Measurements from ENCODE around the gene CSF2.

The CSF2 gene

GRCh38 chr5:132073231-132074013 is at the start of gene CSF2:
Gene CSF2, plus strand, starts transcription at chr5:132073789. Its CDS starts 35 bp downstream, at chr5:132073824.
- no peak for DNase-seq (ENCODE audit: low read depth)

DNA sequence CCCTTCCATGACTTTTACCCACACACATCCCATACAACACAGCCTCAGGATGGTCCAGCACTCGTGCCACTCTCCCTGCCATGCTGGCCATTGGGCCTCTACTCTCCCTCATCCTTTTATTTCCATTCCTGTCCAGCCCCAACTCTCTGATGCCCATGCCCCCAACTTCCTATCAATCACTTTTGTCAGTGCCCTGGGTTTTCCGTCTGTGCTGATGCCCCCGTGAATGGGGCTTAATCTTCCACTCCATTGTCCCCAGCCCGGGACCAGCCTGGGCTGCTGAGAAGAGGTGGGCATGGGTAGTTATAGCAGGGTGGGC is 49.5 kb upstream of the CSF2 start:
- no peak for DNase-seq (ENCODE audit: low read depth)

GRCh38 chr5:132024789-132025402 is 48.7 kb upstream of the CSF2 start:
- DNase-seq (ENCODE audit: low read depth) = no peak

DNA sequence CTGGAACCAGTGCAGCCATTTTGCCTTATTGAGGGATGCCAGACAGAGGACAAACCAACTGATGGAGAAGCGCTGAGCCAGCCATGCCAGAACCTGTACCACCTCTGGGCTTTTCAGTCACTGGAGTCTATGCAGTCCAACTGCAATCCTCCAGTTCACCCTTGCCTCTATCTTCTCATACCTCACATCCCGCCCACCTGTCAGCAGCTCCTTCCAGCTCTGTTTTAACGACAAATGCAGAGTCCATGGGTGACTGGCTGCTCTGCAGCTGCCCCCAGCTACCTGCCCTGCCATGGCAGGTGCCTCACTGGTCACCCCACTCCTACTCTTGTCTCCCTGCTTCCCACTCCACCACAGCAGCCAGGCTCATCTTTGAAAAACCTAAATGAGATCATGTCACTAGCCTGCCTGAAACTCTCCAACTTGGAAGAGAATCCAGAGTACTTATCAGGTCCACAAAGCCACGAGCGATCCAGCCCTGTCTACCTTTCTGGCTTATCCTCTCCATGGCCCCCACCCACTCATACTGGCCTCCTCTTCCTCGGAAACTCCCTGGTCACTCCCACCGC is 48.1 kb upstream of the CSF2 start:
- no peak for DNase-seq (ENCODE audit: low read depth)

GRCh38 chr5:132026516-132027008 is 47.0 kb upstream of the CSF2 start:
- DNase-seq (ENCODE audit: low read depth) = no peak

- DNase-seq (ENCODE audit: low read depth) = no peak
These were observed 46.6 kb upstream of the CSF2 start for GRCh38 chr5:132027027-132027426.

GRCh38 chr5:132029609-132030330 is 43.8 kb upstream of the CSF2 start:
- no peak for DNase-seq (ENCODE audit: low read depth)

DNA sequence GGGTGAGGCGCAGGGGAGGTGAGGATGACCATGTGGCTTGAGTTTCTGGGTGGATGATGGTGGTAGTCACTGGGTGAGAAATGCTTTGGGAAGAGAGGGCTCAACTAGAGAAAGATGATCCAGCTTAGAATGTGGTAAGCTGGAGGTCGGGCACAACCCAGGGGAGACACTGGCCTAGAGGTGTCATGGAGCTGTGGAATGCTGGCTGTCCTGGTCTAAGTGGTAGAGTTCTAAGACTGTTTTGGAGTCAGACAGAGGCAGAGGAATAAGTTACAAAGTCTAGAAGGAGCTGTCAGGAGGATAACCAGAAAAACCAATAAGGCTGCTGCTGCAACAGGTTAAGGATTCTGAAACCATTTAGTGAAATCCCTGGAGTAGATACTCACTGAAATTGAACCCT is 43.0 kb upstream of the CSF2 start:
- no peak for DNase-seq (ENCODE audit: low read depth)

DNA sequence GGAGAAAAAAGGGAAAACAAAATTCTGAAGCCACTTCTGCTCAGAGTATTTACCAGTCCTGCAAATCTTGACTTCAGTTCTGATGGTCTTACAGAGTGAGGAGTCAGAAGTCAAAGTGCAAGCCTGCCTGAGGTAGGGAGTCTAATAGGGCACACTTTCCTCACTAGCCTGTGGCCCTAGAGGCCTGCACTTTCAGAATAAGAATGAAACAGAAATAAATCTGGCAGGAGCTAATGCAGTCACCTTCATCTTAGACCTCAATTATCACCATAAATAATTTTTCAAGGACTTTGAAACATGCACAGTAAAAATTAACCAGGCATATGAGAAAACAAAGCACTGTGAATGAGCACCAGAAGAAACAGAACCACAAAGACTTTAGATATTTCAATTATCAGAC is 41.4 kb upstream of the CSF2 start:
- DNase-seq (ENCODE audit: low read depth) = no peak

- no peak for DNase-seq (ENCODE audit: low read depth)
These were observed 40.5 kb upstream of the CSF2 start for GRCh38 chr5:132033122-132033521.

DNA sequence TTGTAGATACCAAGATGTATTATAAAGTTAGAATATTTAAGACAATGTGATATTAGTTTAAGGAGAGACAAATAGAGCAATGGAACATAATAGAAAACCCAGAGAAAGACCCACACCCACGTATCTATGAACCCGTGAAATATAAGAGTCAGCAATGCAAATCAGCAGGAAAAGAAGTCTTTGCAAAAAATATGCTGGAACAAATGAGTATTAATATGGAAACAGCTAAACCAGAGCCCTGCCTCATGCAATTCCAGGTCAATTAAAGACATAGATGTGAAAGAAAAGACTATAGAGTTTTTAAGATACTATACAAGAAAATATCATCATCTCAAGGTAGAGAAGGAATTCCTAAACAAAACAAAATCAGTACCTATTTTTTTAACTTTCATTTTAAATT is 36.2 kb upstream of the CSF2 start:
- no peak for DNase-seq (ENCODE audit: low read depth)

DNA sequence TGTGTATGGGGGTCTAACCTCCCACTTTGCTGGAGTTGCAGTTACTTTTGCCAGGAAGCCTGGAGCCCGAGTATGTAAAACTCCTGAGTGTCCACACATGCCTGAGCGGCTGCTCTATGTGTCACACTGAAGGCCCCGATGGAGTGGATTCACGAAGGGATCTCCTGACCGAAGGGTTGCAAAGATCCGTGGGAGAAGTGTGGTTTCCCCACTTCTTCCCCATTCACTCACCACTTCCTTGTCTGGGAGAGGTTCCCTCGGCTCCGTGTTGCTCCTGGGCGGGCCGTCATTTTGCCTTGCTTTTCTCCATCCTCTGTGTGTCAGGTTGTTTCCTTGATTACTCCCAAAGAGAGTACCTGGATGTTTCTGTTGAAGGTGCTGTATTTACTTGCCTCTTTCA is 29.4 kb upstream of the CSF2 start:
- no peak for DNase-seq (ENCODE audit: low read depth)

DNA sequence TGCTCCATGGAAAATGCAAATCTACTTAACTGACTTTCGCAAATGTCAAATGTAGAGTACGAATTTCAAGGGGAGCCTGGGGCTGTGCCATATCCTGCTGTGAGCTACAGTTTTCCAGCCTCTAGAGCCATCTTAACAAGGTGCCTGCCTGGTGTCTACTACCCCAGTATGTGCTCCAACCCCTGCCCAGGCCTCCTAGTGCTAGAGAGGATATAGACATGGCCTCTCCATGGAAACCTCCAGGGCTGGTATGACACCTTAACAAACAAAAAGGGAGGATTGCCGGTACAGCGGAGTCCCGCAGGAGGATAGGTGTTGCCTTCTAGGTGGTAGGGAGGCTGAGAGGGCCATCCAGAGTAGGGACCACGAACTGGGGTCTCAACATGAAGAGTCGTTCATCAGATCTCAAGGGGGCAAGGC is 26.7 kb upstream of the CSF2 start:
- DNase-seq (ENCODE audit: low read depth) = no peak

DNA sequence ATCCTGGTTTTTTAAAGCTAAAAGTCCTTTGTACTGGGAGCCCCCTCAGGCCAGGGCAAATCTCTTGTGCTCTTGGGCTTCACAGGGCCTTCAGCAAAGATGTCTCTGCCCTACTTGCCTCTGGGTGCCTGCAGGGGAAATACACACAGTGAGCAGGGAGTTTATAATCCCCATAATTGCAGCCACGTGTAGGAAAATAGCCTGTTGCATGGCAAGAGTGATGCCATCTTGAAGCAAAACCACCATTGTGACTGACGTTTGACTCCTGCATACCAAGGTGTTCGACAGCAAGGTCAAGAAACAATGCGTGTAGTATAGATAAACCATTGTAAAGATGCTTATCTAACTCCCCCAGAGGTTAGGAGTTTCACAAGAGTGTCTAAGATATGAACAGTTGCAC is 24.5 kb upstream of the CSF2 start:
- no peak for DNase-seq (ENCODE audit: low read depth)

DNA sequence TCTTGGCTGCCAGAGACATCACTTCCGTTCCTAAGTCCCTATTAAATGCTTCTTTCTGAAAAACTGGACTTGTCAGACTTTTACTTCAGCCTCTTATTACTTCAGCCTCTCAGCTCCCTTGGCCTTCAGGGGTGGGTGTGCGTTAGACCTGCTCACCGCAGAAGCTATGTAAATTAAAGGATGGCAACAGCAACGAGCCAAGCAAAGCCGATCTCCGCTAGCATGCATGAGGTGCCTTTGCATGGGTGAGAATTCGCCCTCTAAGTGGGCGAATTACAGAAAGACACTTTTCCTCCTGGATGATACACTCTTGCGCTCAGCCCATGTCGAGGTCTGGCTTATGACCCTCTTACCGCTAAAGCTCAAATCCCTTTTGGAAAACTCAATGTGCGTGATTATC is 24.0 kb upstream of the CSF2 start:
- DNase-seq (ENCODE audit: low read depth) = no peak

GRCh38 chr5:132050136-132050535 is 23.5 kb upstream of the CSF2 start:
- DNase-seq (ENCODE audit: low read depth) = no peak

DNA sequence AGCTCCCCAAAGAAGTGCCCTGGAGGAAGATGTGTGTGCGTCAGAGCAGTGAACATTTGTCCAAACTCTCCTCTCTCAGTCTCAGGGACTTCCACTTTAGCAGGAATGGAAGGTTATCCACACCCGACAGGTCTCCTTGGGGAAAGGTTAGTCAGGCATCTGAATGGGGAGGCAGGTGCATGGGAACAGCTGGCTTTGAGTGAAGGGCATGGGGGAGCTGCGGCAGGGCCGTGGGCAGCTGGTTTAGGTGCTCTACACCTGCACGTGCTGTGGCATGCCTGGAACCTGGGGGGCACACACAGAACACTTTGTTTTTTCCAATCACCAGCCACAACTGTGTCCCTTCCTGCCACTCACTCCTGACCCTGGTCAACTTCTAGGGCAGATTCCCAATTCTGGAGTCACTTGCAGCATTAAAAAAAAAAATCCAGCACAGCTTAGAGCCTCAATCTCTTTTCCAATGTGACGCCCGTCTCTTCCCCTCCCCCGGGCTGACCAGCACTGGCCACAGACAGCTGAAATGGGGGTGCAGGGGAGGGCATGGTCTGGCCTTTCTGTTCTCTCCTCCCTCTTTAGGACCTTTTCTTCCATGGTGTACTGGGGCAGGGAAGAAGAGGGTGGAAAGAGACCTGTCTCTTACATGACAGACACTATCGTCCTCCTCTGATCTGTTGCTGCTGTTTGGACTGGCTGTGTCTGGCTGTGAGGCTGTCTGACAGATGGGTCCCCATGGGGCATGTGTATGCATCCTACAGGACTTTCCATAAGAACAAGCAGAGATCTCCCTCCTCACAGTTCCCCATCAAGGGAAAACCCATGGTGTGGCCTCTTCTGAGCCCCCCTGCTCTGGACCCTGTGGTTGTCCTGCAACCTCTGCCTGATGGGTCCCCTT is 22.7 kb upstream of the CSF2 start:
- no peak for DNase-seq (ENCODE audit: low read depth)

DNA sequence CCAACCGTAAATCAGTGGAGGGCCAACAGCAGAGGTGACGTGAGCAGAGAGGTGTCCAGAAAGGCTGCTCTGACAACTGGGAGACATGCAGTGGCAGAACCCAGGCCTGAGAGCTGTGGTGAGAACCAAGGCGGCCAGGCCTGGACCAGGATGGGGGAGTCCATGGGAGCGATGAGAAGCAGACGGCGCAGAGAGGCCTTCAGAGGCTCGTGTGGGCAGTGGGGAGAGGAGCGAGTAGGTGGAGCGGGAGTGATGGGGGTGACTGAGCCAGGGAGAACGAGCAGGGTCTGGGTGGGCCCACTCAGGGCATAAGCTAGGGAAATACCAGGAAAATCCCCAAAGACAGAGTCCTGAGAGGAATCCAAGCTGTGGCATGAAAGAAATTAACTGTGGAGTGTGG is 21.1 kb upstream of the CSF2 start:
- DNase-seq (ENCODE audit: low read depth) = no peak

DNA sequence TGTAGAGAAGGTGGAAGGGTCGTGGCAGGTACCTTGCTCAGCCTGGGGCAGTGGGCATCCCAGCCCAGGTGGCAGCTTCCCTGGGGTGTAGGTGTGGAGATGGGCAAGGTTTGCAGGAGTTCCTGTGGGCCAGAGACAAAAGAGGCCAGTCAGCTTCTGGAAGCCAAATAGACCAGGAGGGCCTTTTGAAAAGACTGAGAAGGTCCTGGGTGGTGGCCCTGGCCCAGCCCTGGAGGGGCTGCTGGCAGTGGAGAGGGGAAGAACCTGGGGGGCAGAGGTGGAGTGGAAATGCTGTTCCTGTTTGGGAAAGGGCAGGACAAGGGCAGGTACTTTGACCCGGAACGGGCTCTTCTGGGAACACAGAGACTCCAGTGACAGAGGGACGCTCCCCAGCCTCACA is 20.1 kb upstream of the CSF2 start:
- no peak for DNase-seq (ENCODE audit: low read depth)

GRCh38 chr5:132054031-132054696 is 19.4 kb upstream of the CSF2 start:
- no peak for DNase-seq (ENCODE audit: low read depth)

DNA sequence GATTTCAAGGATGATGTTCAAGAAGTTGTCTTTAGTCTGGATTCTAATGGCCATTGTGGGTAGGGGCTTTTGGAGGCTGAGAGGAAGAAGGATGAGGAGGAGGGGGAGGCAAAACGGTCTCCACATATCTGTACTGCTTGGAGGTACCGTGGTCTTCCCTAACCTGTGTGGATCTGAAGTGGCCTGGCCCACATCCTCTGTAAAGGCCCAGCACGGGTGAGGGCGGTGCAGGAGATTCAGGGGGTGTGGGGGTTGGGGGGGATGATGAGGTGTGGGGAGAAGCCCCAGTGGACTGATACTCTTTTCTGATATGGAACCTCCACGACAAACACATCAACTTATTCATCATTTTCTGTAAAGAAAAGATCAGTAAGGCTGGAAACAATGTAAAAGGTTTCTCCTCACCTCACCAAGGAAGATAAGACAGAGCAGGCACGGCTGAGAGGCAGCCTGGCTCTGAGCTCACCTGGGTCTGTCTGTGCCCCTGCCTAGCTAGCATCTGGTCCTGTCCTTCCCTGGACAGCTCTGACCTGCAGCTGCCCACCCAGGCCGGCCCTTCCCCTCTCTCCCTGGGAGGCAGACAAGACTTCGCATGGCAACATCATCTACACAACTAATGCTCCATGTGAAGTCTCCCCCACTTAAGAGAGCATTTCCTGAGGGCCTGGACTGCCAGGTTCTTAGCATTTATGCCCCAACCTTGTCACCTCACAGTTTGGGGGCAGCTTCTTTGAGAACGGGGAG is 18.7 kb upstream of the CSF2 start:
- DNase-seq (ENCODE audit: low read depth) = no peak

Measured in activated T-helper 9 cell treated with anti-CD3 and anti-CD28 coated beads, Interleukin-2, amount 50 U/mL, for 16 hours (primary cell).